Lower lobe of right lung (tissue), 2 donors: ENCODE results near the gene SOS1. TPM values are rescaled to one million over a fixed set of nuclear protein-coding genes. Genes with fewer than 3 reads are reported as not detected.

ENCODE experiments used
- ATAC-seq, 2 donors: fragments of 200-7000 bp; cut with Tn5 transposase; one replicate each; pipeline ENCODE4 v1.9.1; 2020 to 2022; ENCODE audit warnings: mild to moderate bottlenecking in 2 of 2, moderate library complexity in 2 of 2
- DNase-seq: peaks from one replicate; pipeline ENCODE4 v3.0.0-alpha.2; 2020
- H3K27ac ChIP-seq: fragments of 200-600 bp; one replicate; pipeline ENCODE4 v1.8.0; 2022
- H3K27me3 ChIP-seq: fragments of 200-600 bp; one replicate; pipeline ENCODE4 v1.8.0; 2022; ENCODE audit warnings: low read depth
- H3K36me3 ChIP-seq: fragments of 200-600 bp; one replicate; pipeline ENCODE4 v1.8.0; 2022; ENCODE audit warnings: mild to moderate bottlenecking
- H3K4me1 ChIP-seq: fragments of 200-600 bp; one replicate; pipeline ENCODE4 v1.8.0; 2022
- H3K4me3 ChIP-seq: fragments of 200-600 bp; one replicate; pipeline ENCODE4 v1.8.0; 2022; ENCODE audit warnings: mild to moderate bottlenecking
- H3K9me3 ChIP-seq: fragments of 200-600 bp; one replicate; pipeline ENCODE4 v1.8.0; 2022
- CTCF ChIP-seq: fragments of 200-600 bp; IDR thresholded peaks from one replicate; pipeline ENCODE4 v1.8.0; 2022; ENCODE audit warnings: antibody characterized with exemption, mild to moderate bottlenecking
- intact Hi-C: fragments of 100-400 bp; cut with DNase I; formaldehyde crosslinking; loops from one replicate; pipeline ENCODE4 v1.11.0; 2022
- total RNA-seq: library from RNA; stranded (reverse); fragmentation: NEBNext Ultra II Directional; extraction: Animal tissue kit (Norgen Biotek cat#: 25700); gene quantifications from one replicate; pipeline ENCODE4 v1.2.1, GENCODE V29; 2021
- donor health status: DM: no; HTN: yes; CAD: no; lungs with severe emphysema.

The SOS1 gene
- total RNA-seq, 1 donor from 2014 or later = 43.6 TPM

GRCh38 chr2:38948387-38948882 is 172.4 kb downstream of the SOS1 start:
- no peak for TF ChIP-seq CTCF
- ATAC-seq = no peak
- Histone ChIP-seq H3K27ac (no peak overlapping the region), H3K36me3 (no peaks in the 10 kb centered on the region), H3K27me3 (no peaks in the 10 kb centered on the region), H3K9me3 (no peaks in the 10 kb centered on the region), H3K4me3 (no peak overlapping the region), H3K4me1 (no peaks in the 10 kb centered on the region)
- DNase-seq = no peak
- intact Hi-C loops = no loop called here

- Histone ChIP-seq H3K4me1 (no peaks in the 10 kb centered on the region), H3K4me3 (no peak overlapping the region), H3K9me3 (no peaks in the 10 kb centered on the region), H3K36me3 (no peaks in the 10 kb centered on the region), H3K27ac (no peak overlapping the region), H3K27me3 (no peaks in the 10 kb centered on the region)
- TF ChIP-seq CTCF = peak; percentile 66
- intact Hi-C loops = no loop called here
- DNase-seq = peak; percentile 65
- peak; percentile 84 to 86 for ATAC-seq
Observed at GRCh38 chr2:38947241-38948239, 173.3 kb downstream of the SOS1 start.

GRCh38 chr2:38945911-38946310 is 174.9 kb downstream of the SOS1 start:
- TF ChIP-seq CTCF = no peak
- no peak for DNase-seq
- Histone ChIP-seq H3K27me3 (no peaks in the 10 kb centered on the region), H3K9me3 (no peaks in the 10 kb centered on the region), H3K36me3 (no peaks in the 10 kb centered on the region), H3K27ac (no peak overlapping the region), H3K4me1 (no peaks in the 10 kb centered on the region), H3K4me3 (no peak overlapping the region)
- intact Hi-C loops = no loop called here
- no peak for ATAC-seq

GRCh38 chr2:38945372-38945771 is 175.5 kb downstream of the SOS1 start:
- DNase-seq (no peak), ATAC-seq (peak in 1 of 2 donors; percentile 13)
- intact Hi-C loops = no loop called here
- Histone ChIP-seq H3K4me3 (no peak overlapping the region), H3K27ac (no peak overlapping the region), H3K4me1 (no peaks in the 10 kb centered on the region), H3K36me3 (no peaks in the 10 kb centered on the region), H3K9me3 (no peaks in the 10 kb centered on the region), H3K27me3 (no peaks in the 10 kb centered on the region)
- TF ChIP-seq CTCF = no peak

GRCh38 chr2:38943784-38944183 is 177.1 kb downstream of the SOS1 start:
- Histone ChIP-seq H3K9me3 (no peaks in the 10 kb centered on the region), H3K36me3 (no peaks in the 10 kb centered on the region), H3K27me3 (no peaks in the 10 kb centered on the region), H3K4me1 (no peaks in the 10 kb centered on the region), H3K27ac (no peak overlapping the region), H3K4me3 (no peak overlapping the region)
- intact Hi-C loops = no loop called here
- ATAC-seq (no peak), DNase-seq (no peak)
- TF ChIP-seq CTCF = no peak
